K562 (cell line): Measurements from ENCODE around the gene RASD1. TPM values are rescaled to one million over a fixed set of nuclear protein-coding genes. Genes with fewer than 3 reads are reported as not detected.

Experiments
- BMI1 ChIP-seq: fragments of 150-350 bp; IDR thresholded peaks from 2 replicates; pipeline ENCODE4 v1.6.1; 2014; ENCODE audit warnings: low read length
- C11orf30 ChIP-seq: fragments of 450-650 bp; IDR thresholded peaks from 2 replicates; pipeline ENCODE4 v1.6.1; 2016; ENCODE audit warnings: low read depth, mild to moderate bottlenecking
- CBFA2T3 ChIP-seq: fragments of 450-650 bp; IDR thresholded peaks from 2 replicates; pipeline ENCODE4 v1.6.1; 2017
- E2F5 ChIP-seq: sonication (generic); formaldehyde crosslinking; IDR thresholded peaks from 2 replicates; pipeline ENCODE4 v1.8.0; 2022; ENCODE audit warnings: mild to moderate bottlenecking, missing genetic modification reagents
- FOXJ2 ChIP-seq: fragments of 200-800 bp; sonication (Bioruptor generic); IDR thresholded peaks from 2 replicates; pipeline ENCODE4 v1.6.1; 2016; ENCODE audit warnings: missing genetic modification characterization, missing compliant biosample characterization
- KDM1A ChIP-seq, 2 experiments: fragments of 450-650 bp; IDR thresholded peaks; 2 replicates each; pipeline ENCODE4 v1.6.1; 2016; ENCODE audit warnings: mild to moderate bottlenecking in 2 of 2
- LEF1 ChIP-seq: fragments of 450-650 bp; IDR thresholded peaks from 2 replicates; pipeline ENCODE4 v1.6.1; 2016; ENCODE audit warnings: mild to moderate bottlenecking
- MAFK ChIP-seq: IDR thresholded peaks from 2 replicates; pipeline ENCODE4 v1.6.1; 2011; ENCODE audit warnings: low read length, improper control_type of control experiment
- MCM3 ChIP-seq: fragments of 450-650 bp; IDR thresholded peaks from 2 replicates; pipeline ENCODE4 v1.6.1; 2016
- MCM7 ChIP-seq, 2 experiments: fragments of 450-650 bp; IDR thresholded peaks; 2 replicates each; pipeline ENCODE4 v1.6.1; 2016 to 2018
- MYC ChIP-seq, 2 experiments: fragments of 250-450 bp in 1 of 2; sonication (Bioruptor Pico) in 1 of 2; IDR thresholded peaks; 2 replicates each; pipeline versions ENCODE4 v1.5.1 to v1.6.1; 2012 to 2021; ENCODE audit warnings: low read depth in 2 of 2, borderline replicate concordance in 1 of 2, improper control_type of control experiment in 1 of 2, low read length in 1 of 2, mild to moderate bottlenecking in 1 of 2, moderate library complexity in 1 of 2
- NFE2 ChIP-seq: IDR thresholded peaks from 2 replicates; pipeline ENCODE4 v1.6.1; 2014; ENCODE audit warnings: antibody characterized with exemption, low read depth
- SRF ChIP-seq, 2 experiments: fragments of 250-450, 450-650 bp in 1 of 2; sonication (Bioruptor Pico) in 1 of 2; sonication (generic) in 1 of 2; formaldehyde crosslinking; IDR thresholded peaks; 2 replicates each; pipeline versions ENCODE4 v1.5.0 to v1.5.1; 2020 to 2022; ENCODE audit warnings: mild to moderate bottlenecking in 1 of 2, missing genetic modification reagents in 1 of 2
- TCF7L2 ChIP-seq: fragments of 150-350 bp; IDR thresholded peaks from 2 replicates; pipeline ENCODE4 v1.6.1; 2016; ENCODE audit warnings: low read depth, mild to moderate bottlenecking, low read length, moderate library complexity
- ZBTB11 ChIP-seq, 3 experiments: fragments of 200-800 bp in 1 of 3; fragments of 250-450 bp in 1 of 3; fragments of 450-650 bp in 1 of 3; sonication (Bioruptor Pico) in 1 of 3; sonication (Bioruptor generic) in 1 of 3; formaldehyde crosslinking in 1 of 3; IDR thresholded peaks; 2 replicates each; pipeline versions ENCODE4 v1.6.1 to v1.8.0; 2016 to 2022; ENCODE audit warnings: mild to moderate bottlenecking in 2 of 3, missing genetic modification characterization in 2 of 3, missing compliant biosample characterization in 1 of 3, moderate library complexity in 1 of 3
- ZNF197 ChIP-seq: fragments of 200-800 bp; sonication (Bioruptor generic); IDR thresholded peaks from 2 replicates; pipeline ENCODE4 v1.6.1; 2016; ENCODE audit warnings: low read depth, missing genetic modification characterization, missing compliant biosample characterization
- ZNF316 ChIP-seq: fragments of 450-650 bp; IDR thresholded peaks from 2 replicates; pipeline ENCODE4 v1.6.1; 2016
- ZNF518B ChIP-seq: fragments of 250-450 bp; sonication (Bioruptor Pico); IDR thresholded peaks from 2 replicates; pipeline ENCODE4 v1.5.0; 2021; ENCODE audit warnings: mild to moderate bottlenecking, moderate library complexity
- ZNF668 ChIP-seq: fragments of 250-450 bp; sonication (Bioruptor Pico); IDR thresholded peaks from 2 replicates; pipeline ENCODE4 v1.8.0; 2022; ENCODE audit warnings: mild to moderate bottlenecking, inconsistent platforms
- polyA plus RNA-seq, 8 experiments: library from polyadenylated mRNA; depleted of rRNA in 4 of 8; stranded (reverse) in 5 of 8; unstranded in 3 of 8; fragments of >200 nt; fragmentation: Nextera tagmentation in 2 of 8; fragmentation: Illumina TruSeq in 1 of 8; extraction: Ambion mirVana in 2 of 8; extraction: Trizol in 1 of 8; gene quantifications; 2 replicates each; pipeline versions ENCODE4 v1.2.1 to v1.2.3, GENCODE V29; 2011 to 2014; ENCODE audit warnings: inconsistent platforms in 1 of 8, missing spikeins in 1 of 8
- total RNA-seq, 7 experiments: library from RNA; depleted of rRNA in 6 of 7; stranded (reverse); fragments of >200 nt in 6 of 7; fragmentation: Illumina TruSeq in 2 of 7; extraction: Trizol in 2 of 7; gene quantifications; 2 replicates each; pipeline versions ENCODE4 v1.2.1 to v1.2.3, GENCODE V29; 2011 to 2021; ENCODE audit warnings: low replicate concordance in 1 of 7

The RASD1 gene
- total and polyA plus RNA-seq, 9 of the 15 experiments (the other 6 are each of a cell fraction or from before 2014, with no cell fraction given), result 0.11 TPM; not detected in 8

- TF ChIP-seq TCF7L2 (no peak), E2F5 (no peak), LEF1 (peak; percentile 47; the same call in 1 of the 2 replicates), C11orf30 (peak; percentile 93), MYC (IDR thresholded peaks at IDR 0.05; ENCODE audit: low read depth, low read length) (peak; percentile 27; the same call in 1 of the 2 replicates), MYC (CRISPR knock-in tag; IDR thresholded peaks at IDR 0.05; ENCODE audit: borderline replicate concordance, low read depth) (no peak), MCM3 (no peak), NFE2 (peak; percentile 74), ZBTB11 (CRISPR knock-in tag; IDR thresholded peaks at IDR 0.05) (0 out of 6 replicates have a peak, but pooled peaks of 1 of the 3 experiments have one; percentile 19), ZNF197 (no peak), ZNF668 (no peak), ZNF518B (CRISPR knock-in tag) (no peak), MCM7 (IDR thresholded peaks at IDR 0.05) (no peak), SRF (CRISPR knock-in tag; IDR thresholded peaks at IDR 0.05) (peak in 1 of 2 experiments; percentile 93; a peak in 2 of 4 replicates), BMI1 (no peak), MAFK (peak; percentile 57; the same call in 1 of the 2 replicates), FOXJ2 (tag) (peak; percentile 87), ZNF316 (peak; percentile 95), KDM1A (IDR thresholded peaks at IDR 0.05) (0 out of 4 replicates have a peak, but pooled peaks of 1 of the 2 experiments have one; percentile 6), CBFA2T3 (peak; percentile 13; the same call in 1 of the 2 replicates)
These were observed 42.5 kb upstream of the RASD1 start (continued) for GRCh38 chr17:17538417-17539391.
